ENCODE measurements around the gene ZNF771.

DNA sequence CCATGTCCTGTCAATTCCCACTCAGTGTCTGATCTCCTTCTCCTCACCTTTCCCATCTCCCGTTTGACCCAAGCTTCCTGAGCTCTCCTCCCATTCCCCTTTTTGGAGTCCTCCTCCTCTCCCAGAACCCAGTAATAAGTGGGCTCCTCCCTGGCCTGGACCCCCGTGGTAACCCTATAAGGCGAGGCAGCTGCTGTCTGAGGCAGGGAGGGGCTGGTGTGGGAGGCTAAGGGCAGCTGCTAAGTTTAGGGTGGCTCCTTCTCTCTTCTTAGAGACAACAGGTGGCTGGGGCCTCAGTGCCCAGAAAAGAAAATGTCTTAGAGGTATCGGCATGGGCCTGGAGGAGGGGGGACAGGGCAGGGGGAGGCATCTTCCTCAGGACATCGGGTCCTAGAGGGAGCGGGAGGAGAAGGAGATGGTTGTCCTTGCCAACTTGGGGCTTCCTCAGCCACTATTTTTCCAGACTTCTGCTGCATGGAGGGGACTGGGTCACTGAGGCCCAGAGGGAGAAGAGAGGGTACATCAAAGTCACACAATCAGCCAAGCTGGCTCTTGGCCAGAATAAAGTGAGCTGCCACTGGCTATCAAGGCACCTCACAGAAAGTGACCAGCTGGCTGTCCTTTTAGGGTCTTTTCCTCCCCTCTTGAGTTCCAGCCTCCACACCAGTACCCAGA lies 35.2 kb upstream of the ZNF771 start:
- TF ChIP-seq, protein P1, sequence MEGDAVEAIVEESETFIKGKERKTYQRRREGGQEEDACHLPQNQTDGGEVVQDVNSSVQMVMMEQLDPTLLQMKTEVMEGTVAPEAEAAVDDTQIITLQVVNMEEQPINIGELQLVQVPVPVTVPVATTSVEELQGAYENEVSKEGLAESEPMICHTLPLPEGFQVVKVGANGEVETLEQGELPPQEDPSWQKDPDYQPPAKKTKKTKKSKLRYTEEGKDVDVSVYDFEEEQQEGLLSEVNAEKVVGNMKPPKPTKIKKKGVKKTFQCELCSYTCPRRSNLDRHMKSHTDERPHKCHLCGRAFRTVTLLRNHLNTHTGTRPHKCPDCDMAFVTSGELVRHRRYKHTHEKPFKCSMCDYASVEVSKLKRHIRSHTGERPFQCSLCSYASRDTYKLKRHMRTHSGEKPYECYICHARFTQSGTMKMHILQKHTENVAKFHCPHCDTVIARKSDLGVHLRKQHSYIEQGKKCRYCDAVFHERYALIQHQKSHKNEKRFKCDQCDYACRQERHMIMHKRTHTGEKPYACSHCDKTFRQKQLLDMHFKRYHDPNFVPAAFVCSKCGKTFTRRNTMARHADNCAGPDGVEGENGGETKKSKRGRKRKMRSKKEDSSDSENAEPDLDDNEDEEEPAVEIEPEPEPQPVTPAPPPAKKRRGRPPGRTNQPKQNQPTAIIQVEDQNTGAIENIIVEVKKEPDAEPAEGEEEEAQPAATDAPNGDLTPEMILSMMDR (optimal IDR thresholded peaks at IDR 0.05 in 1 of 3, IDR thresholded peaks at IDR 0.05 in 1 of 3, conservative IDR thresholded peaks at IDR 0.05 in 1 of 3; ENCODE audit: extremely low read depth in 1 of 3, insufficient read depth in 2 of 3, low read length in 3 of 3): no peak
- no peak for TF ChIP-seq EZH2 (IDR thresholded peaks at IDR 0.05; ENCODE audit: low read length)
